ENCODE results near the gene PIK3IP1. TPM values are rescaled to one million over a fixed set of nuclear protein-coding genes. Genes with fewer than 3 reads are reported as not detected.

The PIK3IP1 gene
- total and polyA plus RNA-seq, 2 donors from 2014 or later: 21.4 to 42.7 TPM

DNA sequence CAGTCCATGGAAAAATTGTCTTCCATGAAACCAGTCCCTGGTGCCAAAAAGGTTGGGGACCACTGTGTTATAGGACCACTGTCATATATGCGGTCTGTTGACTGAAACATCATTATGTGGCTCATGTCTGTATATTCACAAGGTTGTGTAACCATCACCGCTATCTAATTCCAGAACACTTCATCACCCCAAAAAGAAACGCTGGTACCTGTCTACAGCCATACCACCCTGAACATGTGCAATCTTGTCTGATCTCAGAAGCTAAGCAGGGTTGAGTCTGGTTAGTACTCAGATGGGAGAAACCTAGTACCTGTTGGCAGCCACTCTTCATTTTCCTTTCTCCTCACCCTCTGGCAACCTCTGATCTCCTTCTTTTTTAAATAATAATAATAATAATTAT, 12.9 kb upstream of the PIK3IP1 start:
- no peak for FAIRE-seq
- intact Hi-C loops (cut with DNase I): no loop called here

DNA sequence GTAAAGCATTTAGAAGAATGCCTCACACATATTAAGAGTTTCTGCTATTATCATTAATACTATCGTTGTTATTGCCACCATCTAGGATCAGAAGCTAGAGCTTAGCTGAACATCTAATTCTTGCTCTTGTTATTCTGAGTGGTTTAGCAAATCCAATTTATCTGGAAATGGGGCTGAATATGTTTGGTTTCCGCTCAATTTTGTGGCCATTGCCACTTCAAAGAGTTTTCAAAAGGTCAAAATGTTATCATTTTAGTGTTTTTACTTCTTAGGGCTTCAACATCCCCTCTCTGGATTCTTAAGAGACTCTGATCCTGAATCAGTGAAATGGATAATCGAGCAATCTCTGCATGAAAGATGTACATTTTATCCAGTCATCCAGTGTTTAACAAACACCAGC, 10.2 kb upstream of the PIK3IP1 start:
- Histone ChIP-seq H3K9me3 (ENCODE audit: control insufficient read depth in 2 of 3, insufficient read depth in 1 of 3, low read length in 3 of 3) (no peaks in the 10 kb centered on the region), H3K4me3 (ENCODE audit: low read length in 3 of 3) (no peak overlapping the region), H3K27ac (ENCODE audit: low read depth in 2 of 2, low read length in 2 of 2) (no peak overlapping the region), H3K9ac (ENCODE audit: low read length in 3 of 3) (no peak overlapping the region), H3K36me3 (ENCODE audit: control insufficient read depth in 2 of 3, insufficient read depth in 3 of 3, low read length in 3 of 3) (no peaks in the 10 kb centered on the region), H3K27me3 (ENCODE audit: control insufficient read depth, insufficient read depth, low read length) (no peaks in the 10 kb centered on the region), H3K4me1 (ENCODE audit: control insufficient read depth in 2 of 3, insufficient read depth in 2 of 3, low read depth in 1 of 3, low read length in 3 of 3) (peaks cover 0 to 7% (median 0%) of the 10 kb centered on the region in 3 donors)
- DNase-seq: no peak
- no peak for FAIRE-seq
- intact Hi-C loops (cut with DNase I): no loop called here
- TF ChIP-seq, protein P1, sequence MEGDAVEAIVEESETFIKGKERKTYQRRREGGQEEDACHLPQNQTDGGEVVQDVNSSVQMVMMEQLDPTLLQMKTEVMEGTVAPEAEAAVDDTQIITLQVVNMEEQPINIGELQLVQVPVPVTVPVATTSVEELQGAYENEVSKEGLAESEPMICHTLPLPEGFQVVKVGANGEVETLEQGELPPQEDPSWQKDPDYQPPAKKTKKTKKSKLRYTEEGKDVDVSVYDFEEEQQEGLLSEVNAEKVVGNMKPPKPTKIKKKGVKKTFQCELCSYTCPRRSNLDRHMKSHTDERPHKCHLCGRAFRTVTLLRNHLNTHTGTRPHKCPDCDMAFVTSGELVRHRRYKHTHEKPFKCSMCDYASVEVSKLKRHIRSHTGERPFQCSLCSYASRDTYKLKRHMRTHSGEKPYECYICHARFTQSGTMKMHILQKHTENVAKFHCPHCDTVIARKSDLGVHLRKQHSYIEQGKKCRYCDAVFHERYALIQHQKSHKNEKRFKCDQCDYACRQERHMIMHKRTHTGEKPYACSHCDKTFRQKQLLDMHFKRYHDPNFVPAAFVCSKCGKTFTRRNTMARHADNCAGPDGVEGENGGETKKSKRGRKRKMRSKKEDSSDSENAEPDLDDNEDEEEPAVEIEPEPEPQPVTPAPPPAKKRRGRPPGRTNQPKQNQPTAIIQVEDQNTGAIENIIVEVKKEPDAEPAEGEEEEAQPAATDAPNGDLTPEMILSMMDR (IDR thresholded peaks at IDR 0.05; ENCODE audit: borderline replicate concordance, extremely low read depth, insufficient read depth): no peak

More for the DNA sequence above, 12.9 kb upstream of the PIK3IP1 start:
- Histone ChIP-seq H3K4me1 (ENCODE audit: control insufficient read depth in 2 of 3, insufficient read depth in 2 of 3, low read depth in 1 of 3, low read length in 3 of 3) (peaks cover 0 to 7% (median 0%) of the 10 kb centered on the region in 3 donors), H3K27ac (ENCODE audit: low read depth in 2 of 2, low read length in 2 of 2) (no peak overlapping the region), H3K36me3 (ENCODE audit: control insufficient read depth in 2 of 3, insufficient read depth in 3 of 3, low read length in 3 of 3) (no peaks in the 10 kb centered on the region), H3K9me3 (ENCODE audit: control insufficient read depth in 2 of 3, insufficient read depth in 1 of 3, low read length in 3 of 3) (no peaks in the 10 kb centered on the region), H3K27me3 (ENCODE audit: control insufficient read depth, insufficient read depth, low read length) (no peaks in the 10 kb centered on the region), H3K4me3 (ENCODE audit: low read length in 3 of 3) (no peak overlapping the region), H3K9ac (ENCODE audit: low read length in 3 of 3) (no peak overlapping the region)
- TF ChIP-seq, protein P1 (IDR thresholded peaks at IDR 0.05; ENCODE audit: borderline replicate concordance, extremely low read depth, insufficient read depth): no peak
- DNase-seq: no peak

GRCh38 chr22:31302006-31302405, 9.7 kb upstream of the PIK3IP1 start:
- no peak overlapping the region for H3K4me3 ChIP-seq (ENCODE audit: low read length in 3 of 3)
- no peaks in the 10 kb centered on the region for H3K9me3 ChIP-seq (ENCODE audit: control insufficient read depth in 2 of 3, insufficient read depth in 1 of 3, low read length in 3 of 3)
- H3K9ac ChIP-seq (ENCODE audit: low read length in 3 of 3): no peak overlapping the region
- DNase-seq (no peak), FAIRE-seq (no peak)
- no peaks in the 10 kb centered on the region for H3K27me3 ChIP-seq (ENCODE audit: control insufficient read depth, insufficient read depth, low read length)
- intact Hi-C loops (cut with DNase I): no loop called here
- no peak overlapping the region for H3K27ac ChIP-seq (ENCODE audit: low read depth in 2 of 2, low read length in 2 of 2)
- TF ChIP-seq, protein P1 (IDR thresholded peaks at IDR 0.05; ENCODE audit: borderline replicate concordance, extremely low read depth, insufficient read depth): no peak
- no peaks in the 10 kb centered on the region for H3K36me3 ChIP-seq (ENCODE audit: control insufficient read depth in 2 of 3, insufficient read depth in 3 of 3, low read length in 3 of 3)
- H3K4me1 ChIP-seq (ENCODE audit: control insufficient read depth in 2 of 3, insufficient read depth in 2 of 3, low read depth in 1 of 3, low read length in 3 of 3): peaks cover 0 to 7% (median 2%) of the 10 kb centered on the region in 3 donors

- H3K9me3 ChIP-seq (ENCODE audit: control insufficient read depth in 2 of 3, insufficient read depth in 1 of 3, low read length in 3 of 3): no peaks in the 10 kb centered on the region
- TF ChIP-seq, protein P1 (IDR thresholded peaks at IDR 0.05; ENCODE audit: borderline replicate concordance, extremely low read depth, insufficient read depth): no peak
- intact Hi-C loops (cut with DNase I): no loop called here
- H3K9ac ChIP-seq (ENCODE audit: low read length in 3 of 3): no peak overlapping the region
- H3K27me3 ChIP-seq (ENCODE audit: control insufficient read depth, insufficient read depth, low read length): no peaks in the 10 kb centered on the region
- peaks cover 0 to 10% (median 5%) of the 10 kb centered on the region in 3 donors for H3K4me1 ChIP-seq (ENCODE audit: control insufficient read depth in 2 of 3, insufficient read depth in 2 of 3, low read depth in 1 of 3, low read length in 3 of 3)
- FAIRE-seq (no peak), DNase-seq (no peak)
- no peak overlapping the region for H3K27ac ChIP-seq (ENCODE audit: low read depth in 2 of 2, low read length in 2 of 2)
- no peaks in the 10 kb centered on the region for H3K36me3 ChIP-seq (ENCODE audit: control insufficient read depth in 2 of 3, insufficient read depth in 3 of 3, low read length in 3 of 3)
- H3K4me3 ChIP-seq (ENCODE audit: low read length in 3 of 3): no peak overlapping the region
These were observed 8.6 kb upstream of the PIK3IP1 start for GRCh38 chr22:31300896-31301295.
